Caco-2 (cell line): ENCODE data around the gene CBFA2T2. TPM values are rescaled to one million over a fixed set of nuclear protein-coding genes. Genes with fewer than 3 reads are reported as not detected.
"Not testable (repeated sequence)": the region's sequence is repeated elsewhere in the genome, so short reads cannot be mapped to it uniquely, and the experiment has no call there.

Source experiments
- BruUV-seq: library from RNA; stranded (reverse); fragments of 400-500 nt; replicated peaks from 2 replicates; lab custom pipeline; 2021; lab: Mats Ljungman, UMichigan
- CTCF ChIA-PET: fragments of 300-600 bp; sonication (Branson Sonifier 250); formaldehyde crosslinking; loops from one replicate; lab custom pipeline; 2022; ENCODE audit warnings: antibody characterized with exemption; lab: Charles Lee
- POLR2A ChIA-PET: fragments of 300-600 bp; sonication (Branson Sonifier 250); formaldehyde crosslinking; loops from one replicate; lab custom pipeline; 2022; ENCODE audit warnings: antibody characterized with exemption; lab: Charles Lee
- DNase-seq, 2 experiments: peaks; one replicate each; pipeline versions ENCODE4 v3.0.0 to v3.0.0-alpha.2; 2020 to 2022
- H3K27me3 ChIP-seq: replicated peaks from 2 replicates; pipeline ENCODE4 v1.6.0; 2011; ENCODE audit warnings: low read length; ENCODE audit not compliant: control insufficient read depth, insufficient read depth
- H3K36me3 ChIP-seq: 2 replicates; pipeline ENCODE4 v1.5.1; 2011; ENCODE audit warnings: low read length; ENCODE audit not compliant: control insufficient read depth, insufficient read depth
- H3K4me1 ChIP-seq: fragments of 250-450 bp; sonication (Bioruptor Pico); 2 replicates; pipeline ENCODE4 v1.5.1; 2020; ENCODE audit warnings: mild to moderate bottlenecking
- H3K4me3 ChIP-seq: 2 replicates; pipeline ENCODE4 v1.5.1; 2011; ENCODE audit warnings: low read depth, mild to moderate bottlenecking, control low read depth, low read length
- H3K9me3 ChIP-seq: fragments of 250-450 bp; sonication (Bioruptor Pico); 2 replicates; pipeline ENCODE4 v1.5.1; 2020; ENCODE audit warnings: mild to moderate bottlenecking, moderate library complexity
- H3K27ac Mint-ChIP-seq: one replicate; pipeline ENCODE4 v1.8.0; 2022; ENCODE audit warnings: mixed read lengths; ENCODE audit not compliant: unreplicated experiment
- H3K27me3 Mint-ChIP-seq: one replicate; pipeline ENCODE4 v1.8.0; 2022; ENCODE audit warnings: mixed read lengths; ENCODE audit not compliant: insufficient read depth, unreplicated experiment
- H3K36me3 Mint-ChIP-seq: one replicate; pipeline ENCODE4 v1.8.0; 2022; ENCODE audit warnings: mild to moderate bottlenecking, mixed read lengths; ENCODE audit not compliant: insufficient read depth, unreplicated experiment
- H3K4me1 Mint-ChIP-seq: one replicate; pipeline ENCODE4 v1.8.0; 2022; ENCODE audit warnings: low read depth, mixed read lengths; ENCODE audit not compliant: unreplicated experiment
- H3K4me3 Mint-ChIP-seq: one replicate; pipeline ENCODE4 v1.8.0; 2022; ENCODE audit warnings: mild to moderate bottlenecking, moderate library complexity, mixed read lengths; ENCODE audit not compliant: unreplicated experiment
- H3K9me3 Mint-ChIP-seq: one replicate; pipeline ENCODE4 v1.8.0; 2022; ENCODE audit warnings: mixed read lengths; ENCODE audit not compliant: unreplicated experiment
- intact Hi-C: fragments of 100-400 bp; cut with micrococcal nuclease; formaldehyde crosslinking; loops from one replicate; pipeline ENCODE4 v1.10.0; 2022; ENCODE audit not compliant: unreplicated experiment
- total RNA-seq: library from RNA; stranded (reverse); gene quantifications from 2 replicates; pipeline ENCODE4 v1.2.3, GENCODE V29; 2022
- TF ChIP-seq, protein P1 (sequence below), 2 experiments: fragments of 200-600 bp in 1 of 2; IDR thresholded peaks; 1 replicate in 1 of 2; 2 replicates in 1 of 2; pipeline versions ENCODE4 v1.5.1 to v1.8.0; 2011 to 2022; ENCODE audit warnings: antibody characterized with exemption in 1 of 2, control low read depth in 1 of 2, inconsistent platforms in 1 of 2, low read depth in 1 of 2, low read length in 1 of 2, mild to moderate bottlenecking in 1 of 2, moderate library complexity in 1 of 2; ENCODE audit not compliant: insufficient read depth in 1 of 2, severe bottlenecking in 1 of 2, unreplicated experiment in 1 of 2

The CBFA2T2 gene
- total RNA-seq, 1 experiment from 2014 or later: 30.6 TPM

DNA sequence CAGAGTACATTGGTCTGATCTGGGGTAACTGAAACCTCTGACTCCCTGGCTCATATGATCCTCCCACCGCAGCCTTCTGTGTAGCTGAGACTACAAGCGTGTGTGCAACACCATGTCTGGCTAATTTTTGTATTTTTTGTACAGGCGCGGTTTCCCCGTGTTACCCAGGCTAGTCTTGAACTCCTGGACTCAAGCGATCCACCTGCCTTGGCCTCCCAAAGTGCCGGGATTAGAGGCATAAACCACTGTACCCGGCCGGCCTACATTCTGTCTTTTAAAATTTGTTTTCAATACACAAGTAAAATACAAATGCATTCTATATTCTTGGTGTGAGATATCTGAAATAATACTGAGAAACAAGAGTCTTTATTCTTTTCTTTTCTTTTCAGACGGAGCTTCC lies 1.7 kb upstream of the CBFA2T2 start:
- H3K4me1 Mint-ChIP-seq: peaks cover 8% of the 10 kb centered on the region
- DNase-seq: no peak
- no peaks in the 10 kb centered on the region for H3K36me3 ChIP-seq
- H3K27me3 ChIP-seq: no peaks in the 10 kb centered on the region
- H3K27me3 Mint-ChIP-seq: no peaks in the 10 kb centered on the region
- peaks cover 14% of the 10 kb centered on the region for H3K4me1 ChIP-seq
- TF ChIP-seq, protein P1, sequence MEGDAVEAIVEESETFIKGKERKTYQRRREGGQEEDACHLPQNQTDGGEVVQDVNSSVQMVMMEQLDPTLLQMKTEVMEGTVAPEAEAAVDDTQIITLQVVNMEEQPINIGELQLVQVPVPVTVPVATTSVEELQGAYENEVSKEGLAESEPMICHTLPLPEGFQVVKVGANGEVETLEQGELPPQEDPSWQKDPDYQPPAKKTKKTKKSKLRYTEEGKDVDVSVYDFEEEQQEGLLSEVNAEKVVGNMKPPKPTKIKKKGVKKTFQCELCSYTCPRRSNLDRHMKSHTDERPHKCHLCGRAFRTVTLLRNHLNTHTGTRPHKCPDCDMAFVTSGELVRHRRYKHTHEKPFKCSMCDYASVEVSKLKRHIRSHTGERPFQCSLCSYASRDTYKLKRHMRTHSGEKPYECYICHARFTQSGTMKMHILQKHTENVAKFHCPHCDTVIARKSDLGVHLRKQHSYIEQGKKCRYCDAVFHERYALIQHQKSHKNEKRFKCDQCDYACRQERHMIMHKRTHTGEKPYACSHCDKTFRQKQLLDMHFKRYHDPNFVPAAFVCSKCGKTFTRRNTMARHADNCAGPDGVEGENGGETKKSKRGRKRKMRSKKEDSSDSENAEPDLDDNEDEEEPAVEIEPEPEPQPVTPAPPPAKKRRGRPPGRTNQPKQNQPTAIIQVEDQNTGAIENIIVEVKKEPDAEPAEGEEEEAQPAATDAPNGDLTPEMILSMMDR (IDR thresholded peaks at IDR 0.05; ENCODE audit: insufficient read depth in 1 of 2, low read depth in 1 of 2, low read length in 1 of 2, severe bottlenecking in 1 of 2, unreplicated experiment in 1 of 2): no peak
- no peaks in the 10 kb centered on the region for H3K9me3 Mint-ChIP-seq
- no TSS peak for BruUV-seq
- no peak overlapping the region for H3K4me3 Mint-ChIP-seq
- intact Hi-C loops: loop anchor here (2.0 kb wide), 1 partner anchor 17 kb away; no protein-coding TSS in a partner anchor
- no peak overlapping the region for H3K4me3 ChIP-seq
- no peaks in the 10 kb centered on the region for H3K9me3 ChIP-seq
- H3K36me3 Mint-ChIP-seq: peaks cover 18% of the 10 kb centered on the region
- H3K27ac Mint-ChIP-seq: peak overlapping the region; percentile 38
- CTCF ChIA-PET: no interaction called here
- POLR2A ChIA-PET: no interaction called here

DNA sequence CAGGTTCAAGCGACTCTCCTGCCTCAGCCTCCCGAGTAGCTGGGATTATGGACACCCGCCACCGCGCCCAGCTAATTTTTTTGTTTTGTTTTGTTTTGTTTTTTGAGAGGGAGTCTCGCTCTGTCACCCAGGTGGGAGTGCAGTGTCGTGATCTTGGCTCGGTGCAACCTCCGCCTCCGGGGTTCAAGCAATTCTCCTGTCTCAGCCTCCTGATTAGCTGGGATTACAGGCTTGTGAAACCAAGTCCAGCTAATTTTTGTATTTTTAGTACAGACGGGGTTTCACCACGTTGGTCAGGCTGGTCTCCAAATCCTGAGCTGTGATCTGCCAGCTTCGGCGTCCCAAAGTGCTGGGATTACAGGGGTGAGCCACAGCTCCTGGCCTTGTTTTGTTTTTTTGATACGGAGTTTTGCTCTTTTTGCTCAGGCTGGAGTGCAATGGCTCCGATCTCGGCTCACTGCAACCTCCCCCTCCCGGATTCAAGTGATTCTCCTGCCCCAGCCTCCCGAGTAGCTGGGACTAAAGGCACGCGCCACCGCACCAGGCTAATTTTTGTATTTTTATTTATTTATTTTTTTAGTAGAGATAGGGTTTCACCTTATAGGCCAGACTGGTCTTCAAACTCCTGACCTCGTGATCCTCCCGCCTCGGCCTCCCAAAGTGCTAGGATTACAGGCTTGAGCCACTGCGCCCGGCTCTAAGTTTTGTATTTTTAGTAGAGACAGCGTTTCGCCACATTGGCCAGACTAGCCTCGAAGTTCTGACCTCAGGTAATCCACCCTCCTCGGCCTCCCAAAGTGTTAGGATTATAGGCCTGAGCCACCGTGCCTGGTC lies 1.0 kb upstream of the CBFA2T2 start:
- Histone ChIP-seq H3K4me3 (peak overlapping the region; percentile 16), H3K4me1 (peaks cover 14% of the 10 kb centered on the region)
- H3K9me3 ChIP-seq, H3K9me3 Mint-ChIP-seq, H3K27me3 Mint-ChIP-seq, BruUV-seq, DNase-seq, H3K36me3 ChIP-seq, H3K27me3 ChIP-seq, H3K4me1 Mint-ChIP-seq: not testable (repeated sequence)
- Mint-ChIP-seq H3K36me3 (peaks cover 25% of the 10 kb centered on the region), H3K4me3 (peak overlapping the region; percentile 92), H3K27ac (peak overlapping the region; percentile 38)
- ChIA-PET POLR2A (interaction anchor here (0.6 to 2.2 kb wide), 17 partner anchors 11 to 623 kb away, joined by 3 to 25 read pairs (median 8); partner anchors contain the start of genes ACTL10, CHMP4B, EIF2S2 and SNTA1), CTCF (interaction anchor here (0.6 to 2.5 kb wide), 10 partner anchors 16 to 1388 kb away, joined by 3 to 19 read pairs (median 4); partner anchors contain the start of genes ACSS2, ACTL10 and CDK5RAP1)
- intact Hi-C loops: loop anchor here (1.0 to 2.0 kb wide), 2 partner anchors 18 to 46 kb away; partner anchors contain the start of gene SNTA1

GRCh38 chr20:33489495-33490022 lies 337 bp upstream of the CBFA2T2 start:
- CTCF ChIA-PET: interaction anchor here (0.6 to 2.5 kb wide), 20 partner anchors 14 to 1766 kb away, joined by 3 to 19 read pairs (median 4); partner anchors contain the start of genes ACSS2, ACTL10, CDK5RAP1 and RALY
- Histone ChIP-seq H3K9me3 (no peaks in the 10 kb centered on the region), H3K4me3 (peak overlapping the region; percentile 16), H3K36me3 (no peaks in the 10 kb centered on the region), H3K27me3 (no peaks in the 10 kb centered on the region), H3K4me1 (peaks cover 14% of the 10 kb centered on the region)
- peak overlapping the region; percentile 92 for H3K4me3 Mint-ChIP-seq
- peaks cover 8% of the 10 kb centered on the region for H3K4me1 Mint-ChIP-seq
- no peaks in the 10 kb centered on the region for H3K27me3 Mint-ChIP-seq
- DNase-seq: peak; percentile 100
- POLR2A ChIA-PET: interaction anchor here (0.5 to 2.2 kb wide), 30 partner anchors 9 to 859 kb away, joined by 3 to 25 read pairs (median 6); partner anchors contain the start of genes ACTL10, CDK5RAP1, CHMP4B and EIF2S2
- intact Hi-C loops: loop anchor here (1.0 to 2.0 kb wide), 3 partner anchors 19 to 46 kb away; partner anchors contain the start of gene SNTA1
- TF ChIP-seq, protein P1 (IDR thresholded peaks at IDR 0.05; ENCODE audit: insufficient read depth in 1 of 2, low read depth in 1 of 2, low read length in 1 of 2, severe bottlenecking in 1 of 2, unreplicated experiment in 1 of 2): no peak
- TSS peak; percentile 94 for BruUV-seq
- H3K27ac Mint-ChIP-seq: peak overlapping the region; percentile 38
- peaks cover 27% of the 10 kb centered on the region for H3K36me3 Mint-ChIP-seq
- H3K9me3 Mint-ChIP-seq: no peaks in the 10 kb centered on the region
